GM19463 (cell line): ENCODE measurements around the gene FAM114A2.
"Not testable (repeated sequence)": the region's sequence is repeated elsewhere in the genome, so short reads cannot be mapped to it uniquely, and the experiment has no call there.

Experiments
- ATAC-seq: cut with Tn5 transposase; IDR thresholded peaks from one replicate; pipeline ENCODE4 v1.9.1; 2021; ENCODE audit warnings: mild to moderate bottlenecking, moderate library complexity; ENCODE audit not compliant: unreplicated experiment

The FAM114A2 gene

GRCh38 chr5:154038707-154039457, at the start of gene FAM114A2, which contains the start of gene MFAP3:
FAM114A2 (minus strand) TSS chr5:154038910; CDS start chr5:154034953, 3,957 bp downstream.
MFAP3 (plus strand) TSS chr5:154038967; CDS start chr5:154049723, 10,756 bp downstream.
- peak; percentile 98 for ATAC-seq

DNA sequence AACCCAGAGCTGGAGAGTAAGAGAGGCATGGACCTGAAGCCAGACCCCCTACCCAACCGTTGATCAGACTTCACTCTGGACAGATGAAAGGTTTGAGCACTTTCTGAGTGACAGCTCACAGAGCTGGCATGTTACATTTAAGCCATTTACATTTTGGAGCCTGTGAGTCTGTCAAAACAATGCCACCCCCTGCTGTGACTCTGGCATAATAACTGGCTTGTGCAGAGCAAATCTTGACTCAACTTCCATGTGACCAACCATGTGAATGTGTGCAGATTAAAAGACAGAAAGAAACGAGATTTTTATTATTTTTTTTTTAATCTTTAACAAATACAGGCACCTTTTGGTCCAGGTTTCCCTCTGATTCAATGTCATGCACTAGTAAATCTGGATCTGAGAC, 48.5 kb upstream of the FAM114A2 start:
- no peak for ATAC-seq

GRCh38 chr5:154086641-154087040, 47.9 kb upstream of the FAM114A2 start:
- ATAC-seq, result no peak

GRCh38 chr5:154086146-154086545, 47.4 kb upstream of the FAM114A2 start:
- no peak for ATAC-seq

GRCh38 chr5:154084062-154084639, 45.4 kb upstream of the FAM114A2 start:
- ATAC-seq, result no peak

DNA sequence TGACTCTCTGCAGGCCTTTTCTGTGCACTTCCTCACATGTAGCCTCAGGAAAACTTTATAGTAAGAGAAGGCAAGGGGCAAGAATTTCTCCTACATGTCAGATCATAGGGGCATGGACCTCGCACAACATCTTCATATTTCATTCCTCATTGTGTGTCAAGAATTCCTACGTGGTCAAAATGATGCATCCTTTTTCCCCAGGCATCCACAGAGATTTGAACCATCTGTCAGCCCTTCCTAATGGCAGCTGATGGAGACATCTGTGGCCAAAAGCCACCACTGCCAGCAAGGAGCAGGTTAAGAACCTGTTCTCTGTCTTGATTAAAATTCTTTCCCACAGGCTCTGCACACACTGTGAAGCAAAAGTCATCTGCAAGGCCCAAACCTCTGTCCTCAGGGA, 42.5 kb upstream of the FAM114A2 start:
- ATAC-seq, result no peak

DNA sequence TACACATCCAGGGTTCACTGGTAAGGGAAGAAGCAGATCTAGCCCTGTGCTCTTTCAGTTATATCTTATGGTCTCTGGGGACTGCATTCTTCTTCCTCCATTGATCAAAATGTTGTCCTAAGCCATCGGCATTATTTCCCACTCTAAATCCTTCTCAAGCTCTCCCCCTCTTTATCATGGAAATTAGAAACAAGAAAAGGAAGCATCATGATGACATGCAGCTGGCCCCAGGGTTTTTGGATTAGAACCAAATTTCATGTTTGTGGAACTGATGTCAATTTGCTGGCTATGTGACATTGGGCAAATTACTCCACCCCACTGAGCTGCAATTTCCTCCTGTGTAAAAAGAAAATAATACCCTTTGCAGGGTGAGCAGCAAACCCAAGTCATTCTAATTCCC, 39.6 kb upstream of the FAM114A2 start:
- no peak for ATAC-seq

DNA sequence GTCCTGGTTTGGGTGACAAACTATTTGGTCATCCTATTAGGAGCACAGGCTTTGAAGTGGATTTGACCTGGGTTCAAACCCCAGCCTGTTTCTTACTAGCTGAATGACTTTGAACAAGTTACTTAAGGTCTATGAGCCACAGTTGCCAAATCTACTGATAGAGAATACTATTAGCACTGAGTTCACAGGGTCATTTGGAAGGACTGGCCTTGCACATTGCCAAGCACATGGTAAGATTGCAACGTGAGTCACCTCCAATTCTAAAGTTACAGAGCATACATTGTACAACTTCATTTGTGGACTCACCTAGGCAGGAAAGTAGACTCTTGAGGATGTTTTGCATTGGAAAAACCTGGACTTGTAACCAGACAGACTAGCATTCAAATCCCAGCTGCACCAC, 39.0 kb upstream of the FAM114A2 start:
- ATAC-seq, result no peak

DNA sequence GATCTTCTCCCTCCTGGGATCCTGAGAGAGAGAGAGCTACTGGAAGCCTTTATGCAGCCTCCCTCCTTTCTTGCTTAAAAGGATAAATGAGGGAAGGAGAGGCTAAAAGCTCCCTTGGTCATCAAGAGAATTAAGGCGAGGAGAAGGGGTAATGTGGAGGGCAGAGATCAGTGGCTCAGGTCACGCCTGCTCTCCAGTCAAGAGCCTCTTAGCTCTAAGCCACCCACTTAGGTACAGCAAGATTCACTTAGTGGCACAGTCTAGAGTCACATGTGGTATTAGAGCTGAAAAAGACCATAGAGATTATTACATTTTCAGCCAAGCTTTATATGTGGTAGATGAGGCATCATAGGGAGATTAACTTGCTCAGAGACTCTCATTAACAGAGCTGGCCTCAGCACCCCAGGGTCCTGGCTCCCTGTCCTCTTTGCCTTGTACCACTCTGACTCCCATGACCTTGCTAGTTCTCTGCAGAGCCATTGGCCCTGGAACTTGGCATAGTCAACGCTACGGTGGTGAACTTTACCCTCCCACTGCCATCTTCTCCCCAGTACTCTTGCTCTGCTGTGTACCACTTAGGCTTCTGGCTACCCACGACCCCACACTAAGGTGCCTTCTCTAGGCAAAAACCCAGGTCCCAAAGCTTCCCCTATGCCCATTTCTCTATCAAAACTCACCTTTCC, 37.7 kb upstream of the FAM114A2 start:
- ATAC-seq, result no peak

DNA sequence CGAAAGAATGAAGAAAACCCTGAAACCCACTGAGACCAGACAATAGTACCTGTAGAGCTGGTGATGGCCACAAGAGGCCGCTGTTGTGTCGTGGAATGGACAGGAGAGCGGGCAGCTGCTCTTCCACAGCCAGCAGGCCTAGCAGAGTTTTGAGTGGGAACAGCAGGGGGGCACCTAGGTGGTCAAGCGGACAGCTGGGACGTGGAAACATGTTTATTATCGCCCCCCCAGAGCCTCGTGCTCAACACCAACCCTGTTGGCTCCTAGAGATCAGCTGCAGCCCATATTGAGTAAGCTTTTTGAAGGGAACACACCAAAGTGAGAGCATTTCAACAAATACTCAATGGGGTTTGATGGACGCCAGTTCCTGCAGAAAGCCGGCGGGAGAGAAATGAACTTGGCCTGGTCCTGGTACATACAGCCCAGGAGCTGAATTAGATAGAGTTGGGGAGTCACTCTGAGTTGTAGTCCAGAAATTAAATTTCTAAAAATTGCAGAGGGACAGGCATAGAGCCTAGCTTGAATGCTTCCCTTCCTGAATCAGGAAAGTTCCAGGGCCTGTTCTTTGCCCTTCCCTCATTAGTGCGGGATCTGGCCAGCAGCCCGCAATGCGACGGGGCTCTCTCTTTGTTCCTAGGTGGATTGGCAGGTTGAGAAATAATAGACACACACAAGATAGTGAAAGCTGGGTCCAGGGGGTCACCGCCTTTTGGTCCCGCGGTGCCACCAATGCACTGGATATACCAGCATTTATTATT, 33.9 kb upstream of the FAM114A2 start:
- peak; percentile 99 for ATAC-seq

- no peak for ATAC-seq
These were observed 33.2 kb upstream of the FAM114A2 start for GRCh38 chr5:154071799-154072413.

DNA sequence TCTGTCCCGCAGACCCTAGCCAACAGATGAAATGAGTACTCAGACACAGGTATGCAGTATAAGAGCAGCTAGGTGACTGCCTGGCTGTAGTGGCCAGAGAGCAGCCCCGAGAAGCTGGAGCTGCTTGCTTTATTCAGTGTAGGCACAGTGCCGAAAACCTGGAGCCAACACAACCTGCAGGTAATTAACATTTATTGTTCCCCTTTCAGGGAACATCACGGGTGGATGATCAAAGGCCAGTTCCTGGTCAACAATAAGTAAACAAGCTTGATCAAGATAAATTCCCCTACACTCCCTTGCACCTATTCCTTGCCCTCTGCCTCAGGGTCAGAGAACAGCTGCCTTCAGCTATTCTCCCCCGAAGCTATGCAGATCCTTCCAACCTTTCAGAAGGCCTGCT, 31.1 kb upstream of the FAM114A2 start:
- ATAC-seq, result not testable (repeated sequence)

DNA sequence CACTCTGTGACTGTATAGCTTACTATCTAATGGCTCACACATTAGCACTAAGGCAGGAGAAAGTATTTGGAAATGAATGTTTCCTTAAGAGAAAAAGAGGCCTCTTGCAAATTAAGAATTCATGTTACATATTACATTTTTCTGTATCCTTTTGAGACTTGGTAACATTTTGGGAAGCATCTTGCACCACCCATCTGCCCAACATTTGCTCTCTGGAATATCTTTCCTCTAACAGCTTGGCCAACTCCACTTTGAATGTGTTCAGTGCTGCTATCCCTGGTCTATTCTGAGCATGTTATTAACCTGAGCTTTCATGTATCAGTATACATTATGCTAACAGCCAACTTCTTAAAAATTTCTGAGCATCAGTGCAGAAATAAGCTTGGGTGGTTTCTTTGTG, 27.3 kb upstream of the FAM114A2 start:
- no peak for ATAC-seq

GRCh38 chr5:154063372-154063771, 24.7 kb upstream of the FAM114A2 start:
- no peak for ATAC-seq

DNA sequence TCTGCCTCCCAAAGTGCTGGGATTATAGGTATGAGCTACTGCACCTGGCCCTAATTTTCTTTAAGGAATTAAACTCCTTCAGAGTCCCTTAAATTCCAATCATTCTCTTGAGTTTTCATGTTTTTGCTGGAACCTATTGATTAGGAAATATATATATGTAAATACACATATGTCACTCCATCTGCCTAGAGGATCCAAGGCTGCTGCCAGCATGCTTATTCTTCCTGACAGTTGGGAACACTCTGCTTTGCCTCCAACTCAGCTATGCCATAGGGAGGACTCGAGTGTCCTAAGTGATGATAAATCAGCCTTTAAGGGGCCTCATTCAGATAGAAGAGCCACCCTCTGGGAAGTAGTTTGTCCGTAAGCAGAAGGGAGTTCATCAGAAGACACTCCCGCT, 21.9 kb upstream of the FAM114A2 start:
- ATAC-seq, result no peak

GRCh38 chr5:154059583-154059982, 20.9 kb upstream of the FAM114A2 start:
- no peak for ATAC-seq

GRCh38 chr5:154059039-154059430, 20.3 kb upstream of the FAM114A2 start:
- peak; percentile 43 for ATAC-seq

- ATAC-seq, result peak; percentile 66
These were observed 19.6 kb upstream of the FAM114A2 start for GRCh38 chr5:154058055-154059038.

- no peak for ATAC-seq
These were observed 16.5 kb upstream of the FAM114A2 start for GRCh38 chr5:154055201-154055600.

DNA sequence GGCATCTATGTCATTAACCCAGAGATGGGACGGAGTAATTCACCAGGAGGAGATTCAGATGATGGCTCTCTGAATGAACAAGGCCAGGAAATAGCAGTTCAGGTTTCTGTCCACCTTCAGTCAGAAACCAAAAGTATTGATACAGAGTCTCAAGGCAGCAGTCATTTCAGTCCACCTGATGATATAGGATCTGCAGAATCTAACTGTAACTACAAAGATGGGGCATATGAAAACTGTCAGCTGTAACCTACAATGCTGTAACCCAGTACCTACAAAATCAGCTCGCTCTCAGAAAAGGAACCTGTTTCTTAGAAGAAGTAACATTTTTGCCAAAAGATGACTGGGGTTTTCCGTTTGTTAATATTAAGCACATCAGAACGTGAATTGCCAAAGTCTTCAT, 14.8 kb upstream of the FAM114A2 start:
- no peak for ATAC-seq
